Measurements from ENCODE around the gene ZNF23. TPM values are rescaled to one million over a fixed set of nuclear protein-coding genes. Genes with fewer than 3 reads are reported as not detected.
A peak's percentile ranks its signal among the peaks of the same experiment; 100 is the strongest.

The ZNF23 gene
- total RNA-seq, 1 experiment from 2014 or later = 11.6 TPM

- 0 out of 2 replicates have a peak, but pooled peaks have one; percentile 13 for TF ChIP-seq NFYB (CRISPR knock-in tag; conservative IDR thresholded peaks at IDR 0.05; ENCODE audit: low read depth)
- no peak for TF ChIP-seq ZNF512 (CRISPR knock-in tag; IDR thresholded peaks at IDR 0.05; ENCODE audit: borderline replicate concordance)
- no peak for TF ChIP-seq TCF7 (CRISPR knock-in tag; IDR thresholded peaks at IDR 0.05; ENCODE audit: low read depth)
- peak; percentile 68; the same call in 1 of the 2 replicates for TF ChIP-seq NR3C1 (CRISPR knock-in tag; conservative IDR thresholded peaks at IDR 0.05; ENCODE audit: low read depth)
- TF ChIP-seq ZNF263 (CRISPR knock-in tag; IDR thresholded peaks at IDR 0.05; ENCODE audit: low read depth) = no peak
- no peak for TF ChIP-seq E2F4 (CRISPR knock-in tag; IDR thresholded peaks at IDR 0.05; ENCODE audit: borderline replicate concordance, low read depth)
- peak; percentile 87; the same call in 1 of the 2 replicates for TF ChIP-seq ZBTB43 (CRISPR knock-in tag; IDR thresholded peaks at IDR 0.05)
- no peak for TF ChIP-seq SOX15 (CRISPR knock-in tag; IDR thresholded peaks at IDR 0.05)
- TF ChIP-seq IRF1 (CRISPR knock-in tag; IDR thresholded peaks at IDR 0.05) = no peak
- peak; percentile 54; the same call in 1 of the 2 replicates for TF ChIP-seq CREB1 (CRISPR knock-in tag; IDR thresholded peaks at IDR 0.05)
- peak; percentile 74; the same call in 1 of the 2 replicates for TF ChIP-seq MYBL2 (CRISPR knock-in tag; IDR thresholded peaks at IDR 0.05)
- TF ChIP-seq TP53 (CRISPR knock-in tag; IDR thresholded peaks at IDR 0.05) = peak; percentile 87
- TF ChIP-seq OVOL2 (CRISPR knock-in tag; IDR thresholded peaks at IDR 0.05; ENCODE audit: borderline replicate concordance) = no peak
- TF ChIP-seq SP1 (CRISPR knock-in tag; conservative IDR thresholded peaks at IDR 0.05) = peak; percentile 93
- TF ChIP-seq USF1 (CRISPR knock-in tag; IDR thresholded peaks at IDR 0.05) = peak; percentile 55
- peak; percentile 66; the same call in 1 of the 2 replicates for TF ChIP-seq ELF4 (CRISPR knock-in tag; IDR thresholded peaks at IDR 0.05; ENCODE audit: low read depth)
- TF ChIP-seq ATF3 (CRISPR knock-in tag; conservative IDR thresholded peaks at IDR 0.05) = no peak
- no peak for TF ChIP-seq JAZF1 (CRISPR knock-in tag; IDR thresholded peaks at IDR 0.05)
- peak; percentile 52 for TF ChIP-seq TEAD1 (CRISPR knock-in tag; IDR thresholded peaks at IDR 0.05)
- TF ChIP-seq ETV6 (CRISPR knock-in tag; IDR thresholded peaks at IDR 0.05) = no peak; the same call in none of the 2 replicates
- TF ChIP-seq ATF1 (CRISPR knock-in tag; IDR thresholded peaks at IDR 0.05) = peak; percentile 86
- TF ChIP-seq AFF4 (CRISPR knock-in tag; IDR thresholded peaks at IDR 0.05; ENCODE audit: borderline replicate concordance) = 0 out of 2 replicates have a peak, but pooled peaks have one; percentile 59
- no peak for TF ChIP-seq STAT6 (CRISPR knock-in tag; conservative IDR thresholded peaks at IDR 0.05; ENCODE audit: low read depth)
- no peak for TF ChIP-seq NFATC4 (CRISPR knock-in tag; IDR thresholded peaks at IDR 0.05)
- TF ChIP-seq RORB (CRISPR knock-in tag; IDR thresholded peaks at IDR 0.05) = no peak
- TF ChIP-seq NR2C2 (CRISPR knock-in tag; IDR thresholded peaks at IDR 0.05) = no peak
These were observed at the start of gene ZNF23 (continued) for GRCh38 chr16:71461686-71462648.
